Measurements from ENCODE around the gene TRIM75.
A peak's percentile ranks its signal among the peaks of the same experiment; 100 is the strongest.
"Not testable (repeated sequence)": the region's sequence is repeated elsewhere in the genome, so short reads cannot be mapped to it uniquely, and the experiment has no call there.

TRIM75 gene

DNA sequence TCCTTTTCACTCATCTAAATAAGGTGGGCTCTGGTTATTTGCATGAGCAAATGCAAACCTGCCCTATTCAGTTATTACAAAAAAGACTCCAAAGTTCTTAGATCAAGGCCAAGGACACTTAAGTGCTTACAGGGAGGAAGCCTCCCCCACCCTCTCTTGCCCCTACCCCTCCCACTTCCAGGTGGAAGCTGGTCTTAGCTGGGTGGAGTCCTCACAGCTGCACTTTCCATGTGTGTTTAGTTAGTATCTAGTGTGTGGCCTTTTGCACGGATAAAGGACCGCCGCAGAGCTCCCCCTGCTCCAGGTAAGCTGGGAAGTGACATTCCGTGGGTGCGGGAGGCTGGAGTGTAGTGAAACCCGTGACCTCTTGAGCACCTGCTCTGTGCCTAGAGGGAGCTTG is at the start of gene TRIM75:
Gene TRIM75, plus strand, starts transcription at position 222 of the 400 bp plus-strand sequence. CDS start 5,282 bp downstream, outside the sequence.
- no peak for DNase-seq

DNA sequence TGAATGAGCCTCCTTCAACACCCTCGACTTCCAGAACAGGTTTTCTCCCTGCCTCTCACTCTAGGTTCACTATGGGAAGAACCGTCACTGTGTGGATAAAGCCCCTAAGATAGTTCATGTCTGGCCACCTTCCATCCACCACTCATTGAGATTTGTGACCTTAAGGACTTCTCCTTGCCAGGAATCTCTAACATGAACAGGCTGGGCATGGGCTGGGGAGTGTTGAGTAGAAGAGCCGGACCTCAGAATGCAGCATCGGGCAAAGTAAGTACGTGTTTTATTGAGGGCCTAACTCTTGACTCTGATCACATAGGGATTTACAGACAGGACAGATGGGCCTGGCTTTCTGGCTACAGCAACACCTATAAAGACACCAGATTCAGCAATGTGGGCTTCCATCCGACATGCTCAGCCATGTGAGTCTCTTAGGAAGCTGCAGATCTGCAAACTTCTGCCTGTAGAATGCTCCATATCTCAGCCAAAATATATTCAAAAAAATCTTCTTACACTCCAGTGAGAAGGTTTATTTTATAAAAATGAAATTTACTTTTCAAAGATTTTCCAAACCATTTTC is 48.2 kb upstream of the TRIM75 start:
- DNase-seq = no peak

DNA sequence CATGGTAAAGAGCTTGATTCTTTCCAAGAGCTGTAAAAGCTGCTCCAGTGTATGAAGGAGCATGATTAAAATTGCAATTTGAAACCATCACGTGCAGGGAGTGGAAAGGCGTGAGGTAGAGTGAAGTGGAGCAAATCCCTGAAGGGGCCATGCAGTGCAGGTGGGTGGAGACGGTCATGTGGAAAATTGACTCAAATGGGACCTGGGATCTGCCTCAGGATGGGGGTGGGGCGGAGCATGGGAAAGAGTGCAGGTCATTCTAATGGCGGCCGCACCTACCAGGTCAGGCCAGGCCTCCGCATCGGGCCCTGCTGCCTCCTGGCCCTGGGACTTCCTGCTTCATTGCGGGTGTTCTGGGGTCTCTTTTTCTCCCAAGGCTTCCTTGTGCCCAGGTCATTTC is 47.2 kb upstream of the TRIM75 start:
- DNase-seq = no peak

DNA sequence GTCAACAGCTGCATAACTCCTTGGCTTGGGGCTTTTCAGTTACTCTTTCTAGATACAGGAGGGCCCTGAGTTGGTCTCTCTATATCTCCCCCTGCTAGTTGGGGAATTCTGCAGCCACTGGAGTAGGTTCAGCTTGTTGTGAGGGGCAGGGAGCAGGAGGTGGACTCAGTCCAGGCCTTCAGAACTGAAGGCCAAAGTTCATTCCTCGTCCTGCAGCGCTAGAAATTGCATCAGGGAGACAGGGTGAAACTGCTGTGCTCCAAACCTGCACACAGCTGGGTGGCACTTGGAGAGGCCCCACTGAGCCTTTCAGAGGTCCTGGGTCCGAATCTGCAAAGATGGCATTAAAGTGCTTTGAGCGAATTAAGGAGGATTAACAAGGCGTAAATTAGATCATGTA is 46.8 kb upstream of the TRIM75 start:
- DNase-seq = no peak

DNA sequence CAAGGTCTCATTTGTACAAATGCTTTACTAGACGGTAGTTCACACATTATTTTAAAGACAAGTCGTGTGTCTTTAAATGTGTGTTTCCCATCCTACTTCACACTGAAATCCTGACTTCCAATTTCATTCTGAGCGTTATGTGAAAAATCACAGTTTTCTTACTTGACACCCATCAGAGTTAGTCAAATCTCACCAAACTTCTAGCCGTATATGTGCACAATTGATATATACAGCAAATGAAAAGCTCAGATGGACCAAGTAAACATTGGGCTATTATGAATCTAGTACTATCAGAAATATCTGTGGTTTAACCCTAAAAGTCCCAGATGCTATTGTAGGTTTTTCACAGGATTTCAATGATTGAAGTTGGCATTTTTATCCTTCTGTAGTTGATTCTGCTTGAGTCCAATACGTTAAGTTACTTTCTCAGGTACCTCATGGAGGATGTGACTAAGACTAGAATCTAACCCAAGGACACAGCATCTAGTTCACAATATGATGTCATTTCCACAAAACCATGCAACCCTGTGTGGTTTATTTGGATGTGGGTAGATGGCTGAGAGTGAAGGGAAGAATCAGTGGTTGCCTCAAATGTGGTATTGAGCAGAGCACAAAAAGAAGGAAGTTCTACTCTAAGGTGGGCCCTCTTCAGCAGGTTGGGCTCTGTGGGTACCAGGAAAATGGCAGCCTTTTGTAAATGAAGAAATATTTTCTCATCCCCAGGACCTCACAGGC is 44.0 kb upstream of the TRIM75 start:
- no peak for DNase-seq

DNA sequence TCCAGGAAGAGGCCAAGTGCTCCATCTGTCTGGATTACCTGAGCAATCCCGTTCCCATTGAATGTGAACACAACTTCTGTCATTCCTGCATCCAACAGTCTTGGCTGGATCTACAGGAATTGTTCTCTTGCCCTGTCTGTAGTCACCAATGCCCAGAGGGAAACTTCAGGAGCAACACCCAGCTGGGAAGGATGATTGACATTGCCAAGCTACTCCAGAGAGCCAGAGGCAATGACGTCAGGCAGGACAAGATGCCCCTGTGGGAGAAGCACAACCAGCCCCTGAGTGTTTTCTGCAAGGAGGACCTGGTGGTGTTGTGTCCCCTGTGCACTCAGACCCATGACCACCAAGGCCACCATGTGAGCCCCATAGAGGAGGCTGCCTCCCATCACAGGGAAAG is 43.2 kb upstream of the TRIM75 start:
- DNase-seq = no peak

DNA sequence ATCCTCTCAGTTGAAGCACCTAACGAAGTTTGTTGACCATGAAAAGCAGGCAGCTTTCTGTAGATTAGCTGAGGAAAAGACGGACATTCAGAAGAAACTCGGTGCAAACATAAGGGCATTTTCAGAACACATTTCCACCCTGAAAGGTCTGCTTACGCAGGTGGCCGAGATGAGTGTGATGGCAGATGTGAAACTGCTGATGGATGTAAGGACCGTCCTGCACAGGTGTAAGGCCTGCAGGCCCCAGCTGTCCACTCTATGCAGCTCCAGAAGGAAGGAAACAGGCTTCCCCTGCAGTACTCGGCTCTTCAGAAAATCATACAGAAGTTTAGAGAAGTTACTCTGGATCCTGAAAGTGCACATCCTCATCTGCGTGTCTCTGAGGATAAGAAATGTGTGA is 42.7 kb upstream of the TRIM75 start:
- no peak for DNase-seq

DNA sequence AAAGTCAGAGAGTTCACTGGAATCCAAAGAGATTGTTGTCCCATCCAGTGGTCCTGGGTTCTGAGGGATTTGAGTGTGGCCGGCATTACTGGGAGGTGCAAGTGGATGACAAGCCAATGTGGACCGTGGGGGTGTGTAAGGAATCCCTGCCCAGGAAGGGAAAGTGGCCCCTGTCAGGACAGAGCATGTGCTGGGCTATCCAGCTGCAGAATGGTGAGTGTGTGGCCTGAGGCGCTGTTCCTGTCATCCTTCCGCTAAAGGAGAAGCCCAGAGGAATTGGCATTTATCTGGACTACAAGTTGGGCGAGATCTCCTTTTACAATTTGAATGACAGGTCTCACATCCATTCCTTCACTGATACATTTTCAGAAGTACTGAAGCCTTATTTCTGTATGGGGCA is 42.3 kb upstream of the TRIM75 start:
- DNase-seq = no peak

DNA sequence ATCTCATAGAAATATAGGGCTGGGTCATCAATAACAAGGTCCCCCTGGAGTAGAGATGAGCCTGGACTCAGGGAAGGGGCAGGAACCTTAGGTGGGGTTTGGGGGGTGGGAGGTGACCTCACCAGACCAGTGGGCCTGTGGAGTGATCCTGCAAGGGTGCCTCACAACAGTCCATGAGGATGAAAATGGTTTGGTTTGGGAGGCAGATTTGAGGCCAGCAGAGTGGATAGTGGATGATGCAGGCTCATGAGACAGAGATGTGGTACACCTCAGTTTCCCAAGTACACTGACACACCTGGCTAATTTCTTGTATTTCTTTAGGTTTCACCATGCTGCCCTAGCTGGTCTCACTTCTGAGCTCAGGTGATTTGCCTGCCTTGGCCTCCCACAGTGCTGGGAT is 40.0 kb upstream of the TRIM75 start:
- no peak for DNase-seq

DNA sequence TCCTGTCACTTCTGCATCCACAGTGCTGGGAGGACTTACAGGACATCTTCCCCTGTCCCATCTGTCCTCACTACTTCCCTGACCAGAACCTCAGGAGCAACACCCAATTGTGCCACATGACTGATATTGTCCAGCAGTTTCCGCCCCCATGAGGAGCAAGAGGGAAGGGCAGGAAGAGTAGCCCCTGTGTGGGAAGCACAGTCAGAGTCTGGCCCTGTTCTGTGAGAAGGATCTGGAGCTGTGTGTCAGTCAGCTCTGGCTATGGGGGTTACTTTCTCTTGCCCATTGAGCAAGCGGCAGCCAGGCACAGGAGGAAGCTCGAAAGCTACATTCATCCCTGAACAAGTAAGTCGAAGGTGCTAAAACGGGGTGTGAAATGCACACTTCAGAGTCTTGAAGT is 36.7 kb upstream of the TRIM75 start:
- DNase-seq = no peak

DNA sequence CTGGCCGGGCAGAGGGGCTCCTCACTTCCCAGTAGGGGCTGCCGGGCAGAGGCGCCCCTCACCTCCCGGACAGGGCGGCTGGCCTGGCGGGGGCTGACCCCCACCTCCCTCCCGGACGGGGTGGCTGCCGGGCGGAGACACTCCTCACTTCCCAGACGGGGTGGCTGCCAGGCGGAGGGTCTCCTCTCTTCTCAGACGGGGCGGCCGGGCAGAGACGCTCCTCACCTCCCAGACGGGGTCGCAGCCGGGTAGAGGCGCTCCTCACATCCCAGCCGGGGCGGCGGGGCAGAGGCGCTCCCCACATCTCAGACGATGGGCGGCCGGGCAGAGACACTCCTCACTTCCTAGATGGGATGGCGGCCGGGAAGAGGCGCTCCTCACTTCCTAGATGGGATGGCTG is 33.7 kb upstream of the TRIM75 start:
- DNase-seq = not testable (repeated sequence)

DNA sequence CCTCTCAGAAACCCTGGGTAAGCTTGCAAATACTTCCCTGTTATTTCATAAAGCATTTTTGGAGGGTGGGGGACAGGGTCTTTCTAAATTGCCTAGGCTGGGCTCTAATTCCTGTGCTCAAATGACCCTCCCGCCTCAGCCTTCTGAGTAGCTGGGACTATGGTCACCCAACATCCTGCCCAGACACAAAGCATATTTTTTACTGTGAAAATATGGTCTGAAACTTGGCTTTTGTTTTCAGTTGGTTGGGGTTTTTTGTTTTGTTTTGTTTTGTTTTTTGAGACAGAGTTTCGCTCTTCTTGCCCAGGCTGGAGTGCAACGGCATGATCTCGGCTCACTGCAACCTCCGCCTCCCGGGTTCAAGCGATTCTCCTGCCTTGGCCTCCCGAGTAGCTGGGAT is 27.9 kb upstream of the TRIM75 start:
- not testable (repeated sequence) for DNase-seq

DNA sequence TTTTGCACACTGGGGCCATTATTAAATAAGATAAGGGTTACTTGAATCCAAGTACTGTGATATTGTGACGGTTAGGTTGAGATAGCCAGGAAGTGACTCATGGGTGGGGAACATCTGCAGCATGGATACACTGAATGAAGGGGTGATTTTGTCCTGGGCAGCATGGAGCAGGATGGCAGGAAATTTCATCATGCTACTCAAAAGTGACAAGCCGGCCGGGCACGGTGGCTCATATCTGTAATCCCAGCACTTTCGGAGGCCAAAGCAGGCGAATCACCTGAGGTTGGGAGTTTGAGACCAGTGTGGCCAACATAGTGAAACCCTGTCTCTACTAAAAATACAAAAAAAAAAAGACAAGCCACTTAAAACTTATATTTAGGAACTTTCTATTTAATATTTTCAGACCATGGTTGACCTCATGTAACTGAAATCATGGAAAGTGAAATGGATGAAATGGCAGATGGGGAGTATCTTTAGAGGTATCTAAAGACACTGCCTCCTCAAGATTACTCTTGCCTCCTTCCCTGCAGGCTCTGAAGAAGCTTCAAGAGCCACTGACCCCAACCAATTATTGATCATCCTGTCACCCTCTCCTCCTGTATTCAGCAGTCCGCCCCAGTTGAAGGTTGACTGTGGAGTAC is 25.8 kb upstream of the TRIM75 start:
- no peak for DNase-seq

DNA sequence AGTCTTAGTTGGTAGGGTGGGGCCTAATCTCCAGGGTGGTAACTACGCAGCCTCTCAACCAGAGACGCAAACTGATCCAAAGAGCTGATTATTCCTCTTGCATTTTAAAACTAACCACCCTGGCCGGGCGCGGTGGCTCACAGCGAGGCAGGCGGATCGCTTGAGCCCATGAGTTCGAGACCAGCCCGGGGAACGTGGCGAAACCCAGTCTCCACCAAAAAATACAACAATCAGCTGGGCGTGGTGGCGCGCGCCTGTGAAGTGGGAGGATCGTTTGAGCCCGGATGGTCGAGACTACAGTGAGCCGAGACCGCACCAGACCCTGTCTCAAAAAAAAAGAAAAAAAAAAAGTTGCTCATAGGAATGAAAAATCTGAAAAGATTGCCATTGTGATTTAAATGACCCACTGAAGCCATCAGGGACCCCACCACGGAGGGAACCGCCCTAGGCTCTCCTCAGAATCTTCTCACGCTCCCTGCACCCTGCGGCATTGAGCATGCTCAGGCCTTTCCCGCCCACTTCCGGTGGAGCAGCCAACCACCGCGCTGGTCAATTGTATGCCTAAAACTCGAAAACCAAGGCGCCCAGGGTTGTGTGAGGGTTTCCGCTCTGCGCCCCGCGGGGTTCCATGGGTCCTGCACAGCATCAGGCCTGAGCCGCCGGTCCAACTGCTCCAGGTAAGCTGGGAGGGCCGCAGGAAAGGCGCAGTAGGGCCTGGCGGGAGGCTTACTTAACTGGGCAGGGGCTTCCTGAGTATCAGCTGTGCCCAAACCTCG is 22.0 kb upstream of the TRIM75 start, which contains the start of gene TRIM60:
Gene TRIM60, plus strand, starts transcription at position 564 of the 776 bp plus-strand sequence. CDS start 8,074 bp downstream, outside the sequence.
- no peak for DNase-seq

DNA sequence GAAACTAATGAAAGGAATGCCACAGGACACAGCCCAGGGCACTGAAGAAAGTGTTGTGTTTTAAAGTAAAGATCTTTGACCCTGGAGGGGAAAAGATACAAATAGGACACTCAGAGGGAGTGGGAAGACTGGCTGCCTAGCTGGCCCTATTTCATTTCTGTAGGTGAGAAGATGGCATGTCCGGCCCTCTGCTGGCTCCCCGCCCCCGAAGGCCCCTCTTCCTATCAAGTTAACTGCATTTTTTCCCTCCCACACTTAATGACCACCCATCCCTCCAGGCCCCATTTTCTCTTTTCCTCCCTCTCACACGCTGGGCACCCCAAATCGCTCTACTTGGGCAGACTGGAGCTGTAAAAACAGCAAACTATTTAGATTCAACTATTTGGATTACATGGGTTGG is 5.5 kb upstream of the TRIM75 start:
- DNase-seq = no peak

DNA sequence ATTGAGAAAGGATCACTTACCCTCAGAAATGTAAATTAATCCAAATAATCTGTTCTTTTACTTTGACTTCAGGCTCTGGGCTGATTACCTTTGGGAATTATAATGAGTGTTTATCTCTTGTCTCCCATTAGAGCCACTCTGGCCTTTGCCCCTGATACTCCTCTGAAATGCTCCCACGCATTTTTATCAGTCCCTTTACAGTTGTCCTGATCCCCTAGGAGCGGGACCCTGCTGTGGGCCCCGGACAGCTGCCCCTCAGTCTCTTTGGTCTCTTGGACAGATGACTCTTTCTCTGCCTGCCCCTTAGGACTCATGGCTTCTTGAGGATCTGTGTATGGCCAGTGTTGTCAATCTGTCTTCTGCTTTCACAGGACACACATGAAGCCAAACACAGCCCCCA is 1.0 kb upstream of the TRIM75 start:
- no peak for DNase-seq

DNA sequence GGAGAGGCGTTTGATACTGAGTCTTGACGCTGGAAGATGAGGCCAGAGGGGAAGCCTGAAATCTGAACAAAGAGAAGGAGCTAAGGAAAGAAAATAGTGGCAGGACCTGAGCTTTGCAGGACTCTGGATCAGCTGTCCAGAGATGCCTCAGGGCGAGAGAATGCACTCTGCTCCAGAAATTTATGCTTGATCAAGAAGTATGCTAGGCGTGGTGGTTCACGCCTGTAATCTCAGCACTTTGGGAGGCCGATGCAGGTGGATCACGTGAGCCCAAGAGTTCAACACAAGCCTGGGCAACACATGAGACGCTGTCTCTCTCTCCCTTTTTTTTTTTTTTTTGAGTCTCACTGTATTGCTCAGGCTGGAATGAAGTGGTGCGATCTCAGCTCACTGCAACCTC is 1.9 kb downstream of the TRIM75 start:
- DNase-seq = no peak

DNA sequence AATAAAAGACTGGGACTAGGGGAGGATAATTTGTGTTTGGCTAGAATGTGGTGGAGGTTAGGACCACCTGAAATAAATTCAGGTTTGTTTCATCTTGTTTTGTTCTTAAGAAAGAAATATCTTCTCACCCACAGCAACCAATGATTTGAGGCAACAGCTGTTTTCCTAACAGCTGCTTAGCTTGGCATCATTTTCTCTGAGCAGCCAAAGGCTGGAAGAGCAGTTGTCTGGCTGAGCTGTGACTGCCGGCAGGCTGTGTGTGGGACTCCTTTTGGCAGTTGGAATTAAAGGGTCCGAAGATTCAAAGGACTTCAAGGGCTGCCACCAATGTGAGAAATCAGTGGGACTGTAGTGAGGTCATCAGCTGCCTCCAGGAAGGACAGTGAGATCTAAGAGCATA is 5.0 kb downstream of the TRIM75 start:
- no peak for DNase-seq

DNA sequence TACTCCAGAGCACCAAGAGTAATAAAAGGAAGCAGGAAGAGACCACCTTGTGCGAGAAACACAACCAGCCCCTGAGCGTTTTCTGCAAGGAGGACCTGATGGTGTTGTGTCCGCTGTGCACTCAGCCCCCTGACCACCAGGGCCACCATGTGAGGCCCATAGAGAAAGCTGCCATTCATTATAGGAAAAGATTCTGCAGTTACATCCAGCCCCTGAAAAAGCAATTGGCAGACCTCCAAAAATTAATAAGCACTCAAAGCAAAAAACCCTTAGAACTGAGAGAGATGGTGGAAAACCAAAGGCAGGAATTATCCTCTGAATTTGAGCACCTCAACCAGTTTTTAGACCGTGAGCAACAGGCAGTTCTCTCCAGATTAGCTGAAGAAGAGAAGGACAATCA is 5.7 kb downstream of the TRIM75 start:
- no peak for DNase-seq

DNA sequence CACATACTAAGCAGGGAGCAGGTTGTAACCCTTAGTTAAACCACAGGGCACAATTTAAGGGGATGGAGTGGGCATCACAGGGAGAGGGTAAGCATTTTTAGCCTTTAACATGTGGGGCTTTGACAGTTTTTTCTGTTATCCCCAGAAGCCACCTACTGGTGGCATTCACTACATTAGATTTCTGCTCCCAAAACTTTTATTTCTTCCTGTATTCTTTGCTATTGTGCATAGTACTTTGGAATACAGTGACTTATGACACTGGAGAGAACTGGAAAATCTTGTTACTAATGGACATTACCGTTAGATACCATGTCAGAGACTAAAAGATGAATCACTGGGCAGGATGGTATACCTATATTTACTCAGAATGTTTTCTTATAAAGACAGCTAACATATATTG is 7.3 kb downstream of the TRIM75 start:
- DNase-seq = peak in 1 of 2 experiments; percentile 28

DNA sequence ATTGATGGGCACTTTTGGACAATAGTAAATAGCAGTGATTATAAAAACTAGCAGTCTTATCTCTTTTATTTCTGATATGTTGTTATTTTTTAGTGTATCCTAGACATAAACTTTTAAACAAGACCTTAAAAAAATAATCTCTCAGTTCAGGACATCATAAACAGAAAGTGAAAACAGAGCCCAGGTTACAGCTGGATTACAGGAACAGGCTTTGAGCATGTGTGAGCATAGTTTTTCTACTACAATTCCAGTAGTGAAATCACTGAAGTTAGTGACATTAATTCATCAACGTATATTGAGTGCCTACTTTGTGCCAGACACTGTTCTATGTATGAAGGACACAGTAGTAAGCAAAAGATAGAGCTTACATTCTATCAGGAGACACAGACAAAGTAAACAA is 16.9 kb downstream of the TRIM75 start:
- DNase-seq = no peak

DNA sequence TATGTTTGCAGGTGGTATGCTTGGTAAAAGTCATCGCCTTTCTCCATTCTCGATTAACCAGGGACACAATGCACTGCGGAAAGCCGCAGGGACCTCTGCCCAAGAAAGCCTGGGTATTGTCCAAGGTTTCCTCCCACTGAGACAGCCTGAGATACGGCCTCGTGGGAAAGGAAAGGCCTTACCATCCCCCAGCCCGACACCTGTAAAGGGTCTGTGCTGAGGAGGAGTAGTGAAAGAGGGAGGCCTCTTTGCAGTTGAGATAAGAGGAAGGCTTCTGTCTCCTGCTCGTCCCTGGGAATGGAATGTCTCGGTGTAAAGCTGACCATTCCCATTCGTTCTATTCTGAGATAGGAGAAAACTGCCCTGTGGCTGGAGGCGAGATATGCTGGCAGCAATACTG is 19.7 kb downstream of the TRIM75 start:
- DNase-seq = not testable (repeated sequence)

DNA sequence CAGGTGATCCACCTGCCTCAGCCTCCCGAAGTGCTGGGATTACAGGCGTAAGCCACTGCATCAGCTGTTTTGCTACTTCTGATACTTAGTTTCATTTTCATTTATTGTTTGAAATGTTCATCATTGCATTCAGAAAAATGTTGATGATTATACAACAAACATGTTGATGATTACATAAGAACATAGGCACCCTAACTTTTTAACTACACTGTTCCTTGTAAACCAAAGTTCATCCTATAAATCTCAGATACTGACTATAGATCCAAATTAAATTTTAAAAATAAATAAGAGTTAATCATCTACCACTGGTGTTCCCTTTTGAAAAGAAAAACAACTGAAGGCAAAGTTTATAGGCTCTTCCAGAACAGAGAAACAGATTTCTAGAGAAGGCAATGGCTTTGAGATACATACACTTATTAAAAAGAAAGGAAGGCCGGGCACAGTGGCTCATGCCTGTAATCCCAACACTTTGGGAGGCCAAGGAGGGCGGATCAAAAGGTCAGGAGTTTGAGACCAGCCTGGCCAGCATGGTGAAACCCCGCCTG is 23.4 kb downstream of the TRIM75 start:
- no peak for DNase-seq
